GM15510 (cell line): ENCODE results near the gene AP3M1.

Source experiments
- POLR2A ChIP-seq: IDR thresholded peaks from 3 replicates; pipeline ENCODE4 v1.6.1; 2011; ENCODE audit warnings: borderline replicate concordance; ENCODE audit not compliant: insufficient read length; ENCODE audit errors: extremely low read depth

The AP3M1 gene

GRCh38 chr10:74079936-74080590 is 70.6 kb downstream of the AP3M1 start:
- no peak for TF ChIP-seq POLR2A

- no peak for TF ChIP-seq POLR2A
These were observed 71.3 kb downstream of the AP3M1 start for GRCh38 chr10:74079028-74079935.

GRCh38 chr10:74078037-74078436 is 72.6 kb downstream of the AP3M1 start:
- no peak for TF ChIP-seq POLR2A

- TF ChIP-seq POLR2A, result no peak
These were observed 73.2 kb downstream of the AP3M1 start for GRCh38 chr10:74077416-74077815.

- TF ChIP-seq POLR2A, result no peak
These were observed 73.7 kb downstream of the AP3M1 start for GRCh38 chr10:74076961-74077360.

- TF ChIP-seq POLR2A, result no peak
These were observed 74.7 kb downstream of the AP3M1 start for GRCh38 chr10:74075906-74076305.

GRCh38 chr10:74072503-74072902 is 78.1 kb downstream of the AP3M1 start:
- TF ChIP-seq POLR2A, result no peak

GRCh38 chr10:74071157-74071556 is 79.5 kb downstream of the AP3M1 start:
- TF ChIP-seq POLR2A, result no peak
